ENCODE measurements around the gene ATP7B. TPM values are rescaled to one million over a fixed set of nuclear protein-coding genes. Genes with fewer than 3 reads are reported as not detected.

ATP7B gene
- total RNA-seq, 1 donor from 2014 or later: 5.8 TPM

GRCh38 chr13:51894239-51894638 is 117.0 kb downstream of the ATP7B start:
- Histone ChIP-seq H3K4me3 (no peak overlapping the region), H3K27me3 (no peaks in the 10 kb centered on the region), H3K9me3 (no peaks in the 10 kb centered on the region), H3K4me1 (no peaks in the 10 kb centered on the region), H3K36me3 (no peaks in the 10 kb centered on the region), H3K27ac (no peak overlapping the region)
- TF ChIP-seq CTCF (IDR thresholded peaks at IDR 0.05): no peak
- intact Hi-C loops (cut with DNase I): no loop called here
- DNase-seq: no peak
- no peak for ATAC-seq

GRCh38 chr13:51892657-51893056 is 118.6 kb downstream of the ATP7B start:
- Histone ChIP-seq H3K4me3 (no peak overlapping the region), H3K36me3 (no peaks in the 10 kb centered on the region), H3K4me1 (no peaks in the 10 kb centered on the region), H3K27me3 (no peaks in the 10 kb centered on the region), H3K27ac (no peak overlapping the region), H3K9me3 (no peaks in the 10 kb centered on the region)
- intact Hi-C loops (cut with DNase I): no loop called here
- ATAC-seq (no peak), DNase-seq (no peak)
- no peak for TF ChIP-seq CTCF (IDR thresholded peaks at IDR 0.05)

GRCh38 chr13:51887468-51887867 is 123.8 kb downstream of the ATP7B start:
- Histone ChIP-seq H3K36me3 (no peaks in the 10 kb centered on the region), H3K27me3 (no peaks in the 10 kb centered on the region), H3K4me3 (no peak overlapping the region), H3K4me1 (no peaks in the 10 kb centered on the region), H3K27ac (no peak overlapping the region), H3K9me3 (no peaks in the 10 kb centered on the region)
- DNase-seq (no peak), ATAC-seq (no peak)
- no peak for TF ChIP-seq CTCF (IDR thresholded peaks at IDR 0.05)
- intact Hi-C loops (cut with DNase I): no loop called here

GRCh38 chr13:51885651-51886050 is 125.6 kb downstream of the ATP7B start:
- ATAC-seq: no peak

GRCh38 chr13:51883226-51883600 is 128.0 kb downstream of the ATP7B start:
- Histone ChIP-seq H3K27me3 (no peaks in the 10 kb centered on the region), H3K4me1 (no peaks in the 10 kb centered on the region), H3K27ac (no peak overlapping the region), H3K36me3 (no peaks in the 10 kb centered on the region), H3K9me3 (no peaks in the 10 kb centered on the region), H3K4me3 (no peak overlapping the region)
- DNase-seq (no peak), ATAC-seq (no peak)
- no peak for TF ChIP-seq CTCF (IDR thresholded peaks at IDR 0.05)
- intact Hi-C loops (cut with DNase I): no loop called here

More at GRCh38 chr13:51885651-51886050, 125.6 kb downstream of the ATP7B start:
- intact Hi-C loops (cut with DNase I): no loop called here
- no peak for TF ChIP-seq CTCF (IDR thresholded peaks at IDR 0.05)
- no peak overlapping the region for H3K27ac ChIP-seq
- no peak overlapping the region for H3K4me3 ChIP-seq
- no peaks in the 10 kb centered on the region for H3K4me1 ChIP-seq
- no peaks in the 10 kb centered on the region for H3K9me3 ChIP-seq
- DNase-seq: no peak
- H3K36me3 ChIP-seq: no peaks in the 10 kb centered on the region
- no peaks in the 10 kb centered on the region for H3K27me3 ChIP-seq

Other genes starting within 250 kb of the ATP7B start
- 14.9 TPM for gene DHRS12, start 207.3 kb downstream of the ATP7B start, total RNA-seq
- not detected for gene TMEM272, start 166.3 kb downstream of the ATP7B start, total RNA-seq
- not detected for gene CCDC70, start 149.5 kb downstream of the ATP7B start, total RNA-seq
- gene ALG11, start 948 bp upstream of the ATP7B start, total RNA-seq: 38.4 TPM
- 20.5 TPM for gene UTP14C, start 13.2 kb upstream of the ATP7B start, total RNA-seq
- 0.52 TPM for gene NEK5, start 117.6 kb upstream of the ATP7B start, total RNA-seq
- gene NEK3, start 148.1 kb upstream of the ATP7B start, total RNA-seq: 11.7 TPM

Measured in upper lobe of right lung (tissue), 1 donor.